Measurements from ENCODE around the gene TRAF1.

GRCh38 chr9:120873512-120873911 lies 53.1 kb downstream of the TRAF1 start:
- TF ChIP-seq EZH2phosphoT487 (IDR thresholded peaks at IDR 0.05; ENCODE audit: low read depth) (no peak), CTCF (IDR thresholded peaks at IDR 0.05; ENCODE audit: low read depth, low read length) (no peak)
